ENCODE data around the gene KCNQ2. TPM values are rescaled to one million over a fixed set of nuclear protein-coding genes. Genes with fewer than 3 reads are reported as not detected.

KCNQ2 gene
- total RNA-seq, 4 donors from 2014 or later, result 0.19 to 0.40 (median 0.40) TPM; not detected in 1

DNA sequence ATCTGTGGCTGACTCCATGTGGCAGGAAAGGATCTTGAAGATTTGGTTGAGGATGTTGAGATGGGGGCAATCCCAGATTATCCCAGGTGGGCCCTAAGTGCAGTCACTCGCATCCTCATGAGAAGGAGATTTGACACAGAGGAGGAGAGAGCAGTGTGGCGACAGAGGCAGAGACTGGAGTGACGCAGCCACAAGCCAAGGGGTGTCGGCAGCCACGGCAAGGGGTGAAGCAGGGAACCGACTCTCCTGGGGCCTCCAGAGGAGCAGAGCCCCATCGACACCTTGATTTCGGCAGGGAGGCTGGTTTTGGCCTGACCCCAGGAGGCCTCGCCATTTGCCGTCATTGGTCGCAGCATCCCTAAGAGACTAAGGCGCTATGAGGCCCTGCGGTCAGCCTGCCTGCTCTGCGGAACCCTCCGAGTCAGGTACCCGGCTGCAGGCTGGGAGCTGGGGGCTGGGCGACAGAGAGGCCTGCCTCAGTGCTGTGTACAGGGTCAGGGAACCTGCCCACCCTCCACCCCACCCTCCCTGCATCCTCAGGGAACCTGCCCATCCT, 13.9 kb upstream of the KCNQ2 start:
- no peak for ATAC-seq
- no peak for TF ChIP-seq EP300 (IDR thresholded peaks at IDR 0.05)
- no peak for TF ChIP-seq POLR2AphosphoS5 (IDR thresholded peaks at IDR 0.05)
- TF ChIP-seq POLR2A (IDR thresholded peaks at IDR 0.05), result no peak
- Histone ChIP-seq H3K36me3 (no peaks in the 10 kb centered on the region), H3K27me3 (peaks cover 100% of the 10 kb centered on the region), H3K9me3 (peaks cover 0 to 8% (median 0%) of the 10 kb centered on the region in 3 donors), H3K27ac (no peak overlapping the region), H3K4me3 (no peak overlapping the region), H3K4me1 (peaks cover 0 to 7% (median 0%) of the 10 kb centered on the region in 3 donors)
- WGBS, 2 donors (ENCODE audit: low coverage in 1 of 2), result 91% methylated on average over 10 of the region's 17 CpGs; no CpG with 5 or more reads in 1 of the 2 donors

DNA sequence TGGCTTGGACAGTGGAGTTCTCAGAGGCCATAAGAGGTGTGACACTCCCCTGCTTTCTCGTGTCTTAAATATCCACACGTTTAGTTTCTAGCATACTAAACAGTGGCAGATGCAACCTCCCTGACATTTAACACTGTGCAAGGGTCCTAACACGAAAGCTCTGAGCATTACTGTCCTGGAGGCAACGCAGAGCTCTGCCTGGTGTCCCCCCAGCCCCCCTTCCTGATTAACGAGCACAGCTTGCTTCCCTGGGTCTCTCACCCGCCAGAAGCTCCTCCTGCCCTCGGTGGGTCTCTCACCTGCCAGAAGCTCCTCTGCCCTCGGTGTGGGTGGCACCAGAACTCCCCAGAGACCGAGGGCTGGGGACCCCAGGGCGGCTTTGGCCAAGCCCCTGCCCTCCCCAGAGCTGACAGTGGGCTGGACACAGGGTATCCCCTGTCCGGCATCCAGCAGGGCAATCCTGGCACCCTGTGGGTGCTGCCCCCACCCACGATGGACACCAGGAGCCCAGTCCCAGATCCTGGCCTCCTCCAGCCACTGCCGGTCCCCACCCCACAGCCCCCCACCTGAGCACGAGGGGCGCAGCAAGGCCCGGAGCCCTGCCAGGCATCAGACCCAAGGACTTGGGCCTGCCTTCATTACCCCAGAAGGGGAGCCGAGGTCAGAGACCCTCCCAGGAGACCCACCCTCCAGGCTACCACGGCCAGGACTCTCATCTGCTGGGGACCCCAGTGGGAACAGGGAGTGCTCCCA, 12.4 kb upstream of the KCNQ2 start:
- Histone ChIP-seq H3K27me3 (peaks cover 100% of the 10 kb centered on the region), H3K4me3 (no peak overlapping the region), H3K9me3 (peaks cover 0 to 8% (median 0%) of the 10 kb centered on the region in 3 donors), H3K27ac (no peak overlapping the region), H3K36me3 (no peaks in the 10 kb centered on the region), H3K4me1 (peaks cover 0 to 7% (median 0%) of the 10 kb centered on the region in 3 donors)
- no peak for TF ChIP-seq POLR2A (IDR thresholded peaks at IDR 0.05)
- TF ChIP-seq EP300 (IDR thresholded peaks at IDR 0.05), result no peak
- TF ChIP-seq POLR2AphosphoS5 (IDR thresholded peaks at IDR 0.05), result no peak
- TF ChIP-seq, protein P1, sequence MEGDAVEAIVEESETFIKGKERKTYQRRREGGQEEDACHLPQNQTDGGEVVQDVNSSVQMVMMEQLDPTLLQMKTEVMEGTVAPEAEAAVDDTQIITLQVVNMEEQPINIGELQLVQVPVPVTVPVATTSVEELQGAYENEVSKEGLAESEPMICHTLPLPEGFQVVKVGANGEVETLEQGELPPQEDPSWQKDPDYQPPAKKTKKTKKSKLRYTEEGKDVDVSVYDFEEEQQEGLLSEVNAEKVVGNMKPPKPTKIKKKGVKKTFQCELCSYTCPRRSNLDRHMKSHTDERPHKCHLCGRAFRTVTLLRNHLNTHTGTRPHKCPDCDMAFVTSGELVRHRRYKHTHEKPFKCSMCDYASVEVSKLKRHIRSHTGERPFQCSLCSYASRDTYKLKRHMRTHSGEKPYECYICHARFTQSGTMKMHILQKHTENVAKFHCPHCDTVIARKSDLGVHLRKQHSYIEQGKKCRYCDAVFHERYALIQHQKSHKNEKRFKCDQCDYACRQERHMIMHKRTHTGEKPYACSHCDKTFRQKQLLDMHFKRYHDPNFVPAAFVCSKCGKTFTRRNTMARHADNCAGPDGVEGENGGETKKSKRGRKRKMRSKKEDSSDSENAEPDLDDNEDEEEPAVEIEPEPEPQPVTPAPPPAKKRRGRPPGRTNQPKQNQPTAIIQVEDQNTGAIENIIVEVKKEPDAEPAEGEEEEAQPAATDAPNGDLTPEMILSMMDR (IDR thresholded peaks at IDR 0.05), result no peak
- no peak for ATAC-seq
- WGBS, 2 donors (ENCODE audit: low coverage in 1 of 2), result 6 to 40% methylated on average over 1 to 2 of the region's 18 CpGs

DNA sequence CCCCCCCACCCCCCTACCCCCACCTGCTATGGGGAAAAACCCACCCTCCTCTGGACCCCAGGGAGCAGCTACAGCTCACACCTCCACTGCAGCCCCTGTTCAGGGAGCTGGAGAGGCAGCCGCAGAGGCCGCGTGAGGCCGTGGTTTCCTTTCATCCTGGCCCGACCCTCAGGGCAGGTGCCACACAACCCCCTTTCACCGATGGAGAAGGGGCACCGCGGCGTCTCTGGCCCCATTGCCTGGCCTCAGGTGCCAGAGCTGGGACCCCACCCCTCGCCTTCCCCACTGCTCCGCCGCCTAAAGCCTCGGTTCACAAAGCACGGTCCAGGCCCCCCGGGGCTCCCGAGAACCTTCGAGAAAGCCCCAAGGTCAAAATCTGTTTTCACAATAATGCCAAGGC, 11.8 kb upstream of the KCNQ2 start:
- Histone ChIP-seq H3K27ac (no peak overlapping the region), H3K27me3 (peaks cover 100% of the 10 kb centered on the region), H3K4me3 (no peak overlapping the region), H3K36me3 (no peaks in the 10 kb centered on the region), H3K4me1 (peaks cover 0 to 7% (median 0%) of the 10 kb centered on the region in 3 donors), H3K9me3 (peaks cover 0 to 8% (median 0%) of the 10 kb centered on the region in 3 donors)
- TF ChIP-seq POLR2A (IDR thresholded peaks at IDR 0.05), result no peak
- no peak for TF ChIP-seq EP300 (IDR thresholded peaks at IDR 0.05)
- TF ChIP-seq POLR2AphosphoS5 (IDR thresholded peaks at IDR 0.05), result no peak
- TF ChIP-seq, protein P1 (IDR thresholded peaks at IDR 0.05), result no peak
- WGBS, 2 donors (ENCODE audit: low coverage in 1 of 2), result 38% methylated on average over 6 of the region's 17 CpGs; no CpG with 5 or more reads in 1 of the 2 donors
- ATAC-seq, result no peak

DNA sequence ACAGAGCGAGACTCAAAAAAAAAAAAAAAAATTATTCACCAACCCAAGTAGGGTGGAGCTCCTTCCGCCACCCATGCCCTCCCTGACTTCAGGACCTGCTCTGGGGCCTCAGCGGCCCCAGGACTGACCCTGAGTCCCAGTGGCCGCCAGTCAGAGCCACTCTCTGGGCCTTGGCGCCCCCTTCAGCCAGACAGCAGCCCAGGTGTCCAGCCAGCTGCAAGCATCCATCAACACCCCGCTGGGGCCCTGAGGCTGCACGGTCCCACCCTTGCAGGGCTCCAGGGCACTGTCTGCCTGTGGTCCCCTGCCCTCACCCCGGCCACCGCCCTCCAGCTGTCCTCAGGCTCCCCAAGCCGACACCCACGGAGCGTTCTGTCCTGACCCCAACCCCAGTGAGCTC, 11.4 kb upstream of the KCNQ2 start:
- Histone ChIP-seq H3K9me3 (peaks cover 0 to 8% (median 0%) of the 10 kb centered on the region in 3 donors), H3K27ac (no peak overlapping the region), H3K4me1 (peaks cover 0 to 7% (median 0%) of the 10 kb centered on the region in 3 donors), H3K36me3 (no peaks in the 10 kb centered on the region), H3K27me3 (peaks cover 100% of the 10 kb centered on the region), H3K4me3 (no peak overlapping the region)
- no peak for ATAC-seq
- WGBS, 2 donors (ENCODE audit: low coverage in 1 of 2), result 60 to 61% methylated on average over 1 to 5 of the region's 12 CpGs
- TF ChIP-seq, protein P1 (IDR thresholded peaks at IDR 0.05), result no peak
- TF ChIP-seq POLR2A (IDR thresholded peaks at IDR 0.05), result no peak
- no peak for TF ChIP-seq POLR2AphosphoS5 (IDR thresholded peaks at IDR 0.05)
- TF ChIP-seq EP300 (IDR thresholded peaks at IDR 0.05), result no peak

DNA sequence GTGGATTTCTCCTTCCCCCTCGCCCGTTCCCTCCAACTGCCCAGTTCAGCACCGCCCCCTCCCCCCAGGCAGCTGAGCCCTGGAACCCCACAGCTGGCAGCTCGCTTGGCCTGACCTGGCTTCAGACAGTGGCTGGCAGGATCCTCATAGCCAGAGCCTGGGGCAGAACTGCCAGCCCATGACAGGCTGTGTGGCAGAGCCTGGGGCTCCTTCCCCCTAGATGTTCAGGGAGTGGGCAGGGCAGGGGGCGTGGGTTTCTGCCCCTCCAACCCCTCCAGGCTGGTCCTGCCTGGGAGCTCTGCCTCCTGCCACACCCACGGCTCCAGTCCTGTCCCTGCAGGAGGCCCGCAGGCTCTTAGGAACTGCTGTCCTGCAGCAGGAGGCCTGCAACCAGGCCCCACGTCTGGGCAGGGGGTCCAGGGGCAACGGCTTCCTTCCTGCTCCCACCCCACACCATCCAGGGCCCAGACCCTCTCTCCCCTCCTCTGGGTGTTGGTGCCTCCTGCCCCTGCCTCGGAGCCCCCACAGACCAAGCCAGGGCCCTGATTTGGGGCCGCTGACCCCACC, 9.6 kb upstream of the KCNQ2 start:
- ATAC-seq, result no peak
- Histone ChIP-seq H3K4me3 (no peak overlapping the region), H3K27ac (no peak overlapping the region), H3K9me3 (peaks cover 0 to 8% (median 0%) of the 10 kb centered on the region in 3 donors), H3K36me3 (no peaks in the 10 kb centered on the region), H3K4me1 (no peaks in the 10 kb centered on the region), H3K27me3 (peaks cover 100% of the 10 kb centered on the region)
- WGBS, 2 donors (ENCODE audit: low coverage in 1 of 2), result 20 to 48% methylated on average over 1 to 4 of the region's 11 CpGs
- no peak for TF ChIP-seq POLR2A (IDR thresholded peaks at IDR 0.05)
- TF ChIP-seq EP300 (IDR thresholded peaks at IDR 0.05), result no peak
- TF ChIP-seq, protein P1 (IDR thresholded peaks at IDR 0.05), result no peak
- TF ChIP-seq POLR2AphosphoS5 (IDR thresholded peaks at IDR 0.05), result no peak

Data from gastroesophageal sphincter (tissue), 4 donors.